Activated T-cell treated with anti-CD3 and anti-CD28 coated beads, Interleukin-2, amount 50 U/mL, for 4 hours (primary cell): Measurements from ENCODE around the gene RALY. TPM values are rescaled to one million over a fixed set of nuclear protein-coding genes. Genes with fewer than 3 reads are reported as not detected.

ENCODE experiments used
- ATAC-seq, 2 donors: fragments of 200-7000 bp; cut with Tn5 transposase; one replicate each; pipeline ENCODE4 v1.10.0; 2021
- DNase-seq: peaks from one replicate; pipeline ENCODE4 v3.0.0-alpha.2; 2020
- H3K27me3 Mint-ChIP-seq: one replicate; pipeline ENCODE4 v1.8.0; 2021; ENCODE audit warnings: low read depth, mixed read lengths
- H3K36me3 Mint-ChIP-seq: one replicate; pipeline ENCODE4 v1.8.0; 2022; ENCODE audit warnings: mixed read lengths; ENCODE audit not compliant: insufficient read depth
- H3K4me1 Mint-ChIP-seq: one replicate; pipeline ENCODE4 v1.8.0; 2021; ENCODE audit warnings: low read depth, mixed read lengths
- H3K4me3 Mint-ChIP-seq: one replicate; pipeline ENCODE4 v1.8.0; 2021; ENCODE audit warnings: mild to moderate bottlenecking, moderate library complexity, mixed read lengths
- H3K9me3 Mint-ChIP-seq: one replicate; pipeline ENCODE4 v1.8.0; 2021; ENCODE audit warnings: mixed read lengths
- total RNA-seq, 3 donors: library from RNA; stranded (reverse); gene quantifications; one replicate each; pipeline ENCODE4 v1.2.1, GENCODE V29; 2021

RALY gene
- total RNA-seq, 3 donors from 2014 or later: 142 to 148 (median 144) TPM

- Mint-ChIP-seq H3K4me1 (peaks cover 57% of the 10 kb centered on the region), H3K4me3 (no peak overlapping the region), H3K36me3 (peaks cover 6% of the 10 kb centered on the region), H3K9me3 (no peaks in the 10 kb centered on the region), H3K27me3 (no peaks in the 10 kb centered on the region)
- ATAC-seq: peak; percentile 26 to 47
- no peak for DNase-seq
Measured at GRCh38 chr20:34062570-34063482, 69.1 kb downstream of the RALY start.

GRCh38 chr20:34064286-34064685, 70.6 kb downstream of the RALY start:
- Mint-ChIP-seq H3K36me3 (peaks cover 6% of the 10 kb centered on the region), H3K4me1 (peaks cover 56% of the 10 kb centered on the region), H3K9me3 (no peaks in the 10 kb centered on the region), H3K4me3 (no peak overlapping the region), H3K27me3 (no peaks in the 10 kb centered on the region)
- ATAC-seq: no peak
- DNase-seq: no peak

- peaks cover 55% of the 10 kb centered on the region for H3K4me1 Mint-ChIP-seq
- H3K4me3 Mint-ChIP-seq: no peak overlapping the region
- ATAC-seq (no peak), DNase-seq (no peak)
- peaks cover 6% of the 10 kb centered on the region for H3K36me3 Mint-ChIP-seq
- no peaks in the 10 kb centered on the region for H3K9me3 Mint-ChIP-seq
- H3K27me3 Mint-ChIP-seq: no peaks in the 10 kb centered on the region
Measured at GRCh38 chr20:34065260-34065659, 71.5 kb downstream of the RALY start.

GRCh38 chr20:34066476-34067090, 72.9 kb downstream of the RALY start:
- H3K4me1 Mint-ChIP-seq: peaks cover 44% of the 10 kb centered on the region
- no peak for ATAC-seq
- no peaks in the 10 kb centered on the region for H3K27me3 Mint-ChIP-seq
- no peak for DNase-seq
- peaks cover 8% of the 10 kb centered on the region for H3K36me3 Mint-ChIP-seq
- H3K9me3 Mint-ChIP-seq: no peaks in the 10 kb centered on the region
- H3K4me3 Mint-ChIP-seq: no peak overlapping the region

- ATAC-seq (no peak), DNase-seq (no peak)
- Mint-ChIP-seq H3K9me3 (no peaks in the 10 kb centered on the region), H3K4me3 (no peak overlapping the region), H3K4me1 (peaks cover 32% of the 10 kb centered on the region), H3K36me3 (peaks cover 9% of the 10 kb centered on the region), H3K27me3 (no peaks in the 10 kb centered on the region)
Measured at GRCh38 chr20:34068001-34068400, 74.3 kb downstream of the RALY start.

- Mint-ChIP-seq H3K36me3 (peaks cover 12% of the 10 kb centered on the region), H3K9me3 (no peaks in the 10 kb centered on the region), H3K27me3 (no peaks in the 10 kb centered on the region), H3K4me3 (no peak overlapping the region), H3K4me1 (peaks cover 27% of the 10 kb centered on the region)
- peak; percentile 81 for ATAC-seq
- DNase-seq: peak; percentile 41
Measured at GRCh38 chr20:34069341-34070078, 75.8 kb downstream of the RALY start.

GRCh38 chr20:34070079-34070439, 76.3 kb downstream of the RALY start:
- H3K4me3 Mint-ChIP-seq: no peak overlapping the region

GRCh38 chr20:34070859-34071258, 77.1 kb downstream of the RALY start:
- Mint-ChIP-seq H3K36me3 (peaks cover 10% of the 10 kb centered on the region), H3K9me3 (no peaks in the 10 kb centered on the region), H3K4me1 (peaks cover 22% of the 10 kb centered on the region), H3K27me3 (no peaks in the 10 kb centered on the region), H3K4me3 (no peak overlapping the region)
- DNase-seq (no peak), ATAC-seq (no peak)

More at GRCh38 chr20:34070079-34070439, 76.3 kb downstream of the RALY start:
- Mint-ChIP-seq H3K27me3 (no peaks in the 10 kb centered on the region), H3K36me3 (peaks cover 12% of the 10 kb centered on the region), H3K4me1 (peaks cover 27% of the 10 kb centered on the region), H3K9me3 (no peaks in the 10 kb centered on the region)
- no peak for ATAC-seq
- no peak for DNase-seq

GRCh38 chr20:34072076-34072475, 78.4 kb downstream of the RALY start:
- Mint-ChIP-seq H3K4me1 (peaks cover 22% of the 10 kb centered on the region), H3K36me3 (peaks cover 15% of the 10 kb centered on the region), H3K4me3 (no peak overlapping the region), H3K27me3 (no peaks in the 10 kb centered on the region), H3K9me3 (no peaks in the 10 kb centered on the region)
- no peak for DNase-seq
- no peak for ATAC-seq

- Mint-ChIP-seq H3K4me1 (peaks cover 20% of the 10 kb centered on the region), H3K27me3 (no peaks in the 10 kb centered on the region), H3K9me3 (no peaks in the 10 kb centered on the region), H3K36me3 (peaks cover 15% of the 10 kb centered on the region), H3K4me3 (no peak overlapping the region)
- ATAC-seq (no peak), DNase-seq (no peak)
Measured at GRCh38 chr20:34072778-34073177, 79.1 kb downstream of the RALY start.

- H3K36me3 Mint-ChIP-seq: peaks cover 17% of the 10 kb centered on the region
- no peak for DNase-seq
- ATAC-seq: peak; percentile 58 to 64
- no peaks in the 10 kb centered on the region for H3K27me3 Mint-ChIP-seq
- no peaks in the 10 kb centered on the region for H3K9me3 Mint-ChIP-seq
- no peak overlapping the region for H3K4me3 Mint-ChIP-seq
- peaks cover 6% of the 10 kb centered on the region for H3K4me1 Mint-ChIP-seq
Measured at GRCh38 chr20:34074101-34074760, 80.5 kb downstream of the RALY start.

- DNase-seq (no peak), ATAC-seq (no peak)
- no peaks in the 10 kb centered on the region for H3K4me1 Mint-ChIP-seq
- H3K9me3 Mint-ChIP-seq: no peaks in the 10 kb centered on the region
- H3K27me3 Mint-ChIP-seq: no peaks in the 10 kb centered on the region
- H3K36me3 Mint-ChIP-seq: peaks cover 22% of the 10 kb centered on the region
- no peak overlapping the region for H3K4me3 Mint-ChIP-seq
Measured at GRCh38 chr20:34075647-34076046, 81.9 kb downstream of the RALY start.

- DNase-seq (no peak), ATAC-seq (no peak)
- H3K4me3 Mint-ChIP-seq: no peak overlapping the region
- peaks cover 30% of the 10 kb centered on the region for H3K36me3 Mint-ChIP-seq
- H3K27me3 Mint-ChIP-seq: no peaks in the 10 kb centered on the region
- H3K9me3 Mint-ChIP-seq: no peaks in the 10 kb centered on the region
- H3K4me1 Mint-ChIP-seq: no peaks in the 10 kb centered on the region
Measured at GRCh38 chr20:34076952-34077351, 83.2 kb downstream of the RALY start.

GRCh38 chr20:34078540-34078939, 84.8 kb downstream of the RALY start:
- Mint-ChIP-seq H3K36me3 (peaks cover 26% of the 10 kb centered on the region), H3K27me3 (no peaks in the 10 kb centered on the region), H3K4me3 (no peak overlapping the region), H3K4me1 (no peaks in the 10 kb centered on the region), H3K9me3 (no peaks in the 10 kb centered on the region)
- DNase-seq: no peak
- ATAC-seq: no peak
